GM18507 (cell line): ENCODE data around the gene LRP2BP.
"Not testable (repeated sequence)": the region's sequence is repeated elsewhere in the genome, so short reads cannot be mapped to it uniquely, and the experiment has no call there.

Source experiments
- DNase-seq: peaks from one replicate; pipeline ENCODE4 v3.0.0; 2011; ENCODE audit warnings: low read depth; ENCODE audit not compliant: insufficient read length; ENCODE audit errors: extremely low spot score
- FAIRE-seq: peaks from 2 replicates; lab custom pipeline; 2011; peaks lifted over from hg19 to GRCh38; lab: Jason Lieb, UNC

The LRP2BP gene

DNA sequence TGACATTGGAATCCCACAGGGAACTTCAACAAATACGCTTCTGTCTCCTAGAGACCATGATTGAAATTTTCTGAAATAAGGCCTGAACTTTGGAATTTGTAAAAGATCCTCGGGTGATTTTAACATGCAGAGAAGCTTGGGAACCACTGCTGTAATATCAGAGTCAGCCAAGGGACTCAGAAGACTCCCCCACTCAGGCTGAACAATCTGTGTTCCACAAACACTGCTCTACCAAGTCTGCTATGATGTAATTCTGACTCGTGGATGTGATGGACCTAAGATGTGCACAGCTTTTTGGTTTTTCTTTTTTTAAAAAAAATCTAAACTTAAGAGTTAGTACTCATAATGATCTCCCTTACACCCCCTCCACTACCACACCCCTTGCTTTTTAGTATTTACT lies 26.0 kb downstream of the LRP2BP start:
- DNase-seq (no peak), FAIRE-seq (no peak)

DNA sequence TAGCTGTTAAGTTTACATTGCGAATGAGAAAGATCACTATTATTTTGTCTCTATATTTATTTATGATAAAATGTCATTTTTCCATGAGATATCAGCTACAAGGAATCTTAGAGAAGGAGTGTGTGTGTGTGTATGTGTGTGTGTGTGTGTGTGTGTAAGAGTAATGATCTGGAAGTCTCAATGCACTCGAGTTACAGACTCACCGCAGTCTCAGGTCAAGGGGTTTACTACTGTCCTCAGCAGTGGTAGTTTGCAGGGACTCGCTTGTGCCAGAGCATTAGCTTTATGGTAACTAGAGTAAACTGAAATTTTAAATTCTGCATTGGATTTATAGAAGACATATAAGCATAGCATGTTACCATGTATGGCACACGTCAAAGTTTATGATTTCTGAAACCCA lies 30.8 kb downstream of the LRP2BP start:
- no peak for FAIRE-seq
- DNase-seq, result no peak

GRCh38 chr4:185363251-185363650 lies 32.5 kb downstream of the LRP2BP start:
- DNase-seq (no peak), FAIRE-seq (no peak)

DNA sequence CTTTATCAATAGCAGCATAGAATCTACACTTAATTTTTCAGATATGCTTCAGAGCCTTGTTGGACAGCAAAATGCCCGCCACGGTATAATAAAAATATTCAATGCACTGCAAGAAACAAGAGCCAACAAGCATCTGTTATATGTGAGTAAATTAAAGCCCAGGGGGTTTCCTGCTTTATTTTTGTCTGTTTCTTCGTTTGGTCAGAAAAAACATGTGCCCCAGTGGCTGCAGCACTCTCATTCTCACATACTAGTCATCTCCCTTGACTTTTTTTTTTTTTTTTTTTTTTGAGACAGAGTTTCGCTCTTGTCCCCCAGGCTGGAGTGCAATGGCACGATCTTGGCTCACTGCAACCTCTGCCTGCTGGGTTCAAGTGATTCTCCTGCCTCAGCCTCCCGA lies 33.2 kb downstream of the LRP2BP start:
- DNase-seq, FAIRE-seq: not testable (repeated sequence)

- no peak for FAIRE-seq
Observed at GRCh38 chr4:185361872-185362271, 33.9 kb downstream of the LRP2BP start.

DNA sequence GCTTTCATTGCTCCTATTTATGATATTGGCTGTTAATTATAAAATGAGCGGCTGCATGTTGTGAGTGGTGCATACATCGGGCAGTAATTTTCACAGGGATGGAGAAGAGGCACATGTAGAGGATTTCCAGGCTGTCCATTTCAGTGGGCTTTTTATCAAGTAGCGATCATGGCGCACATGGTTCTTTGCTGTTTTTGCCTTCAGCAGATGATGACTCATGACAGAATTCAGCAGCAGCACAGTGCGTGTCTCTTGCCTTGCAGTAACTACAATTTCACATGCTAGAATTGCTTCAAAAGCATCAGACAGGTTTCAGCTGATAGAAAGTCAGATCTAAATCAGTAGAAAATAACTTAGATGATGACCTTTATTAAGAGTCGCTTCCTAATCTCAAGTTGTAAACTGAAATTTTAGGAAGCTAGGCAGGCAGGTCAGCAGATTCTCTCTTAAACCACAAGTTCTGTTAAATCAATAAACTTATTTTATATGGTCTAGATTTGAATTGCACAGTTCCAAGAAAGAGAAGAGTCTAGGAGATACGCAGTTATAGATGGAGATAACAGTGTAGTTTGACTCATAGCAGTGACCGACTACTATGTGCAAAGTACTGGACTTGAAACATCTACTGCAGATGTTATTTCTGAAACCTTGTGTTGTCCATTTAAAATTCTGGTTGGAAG lies 35.8 kb downstream of the LRP2BP start:
- FAIRE-seq (no peak), DNase-seq (no peak)

More at GRCh38 chr4:185361872-185362271, 33.9 kb downstream of the LRP2BP start:
- DNase-seq, result no peak

DNA sequence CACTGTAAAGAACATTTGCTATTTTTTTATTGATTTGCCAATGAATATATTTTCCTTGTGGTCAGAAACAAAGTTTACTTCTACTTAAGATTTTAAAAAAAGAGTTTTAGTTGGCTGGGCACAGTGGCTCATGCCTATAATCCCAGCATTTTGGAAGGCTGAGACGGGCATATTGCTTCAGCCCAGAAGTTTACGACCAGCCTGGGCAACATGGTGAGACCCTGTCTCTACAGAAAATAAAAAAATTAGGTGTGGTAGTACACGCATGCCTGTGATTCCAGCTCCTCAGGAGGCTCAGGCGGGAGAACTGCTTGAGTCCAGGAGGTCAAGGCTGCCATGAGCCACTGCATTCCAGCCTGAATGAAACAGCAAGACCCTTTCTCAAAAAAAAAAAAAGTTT lies 36.8 kb downstream of the LRP2BP start:
- no peak for FAIRE-seq

DNA sequence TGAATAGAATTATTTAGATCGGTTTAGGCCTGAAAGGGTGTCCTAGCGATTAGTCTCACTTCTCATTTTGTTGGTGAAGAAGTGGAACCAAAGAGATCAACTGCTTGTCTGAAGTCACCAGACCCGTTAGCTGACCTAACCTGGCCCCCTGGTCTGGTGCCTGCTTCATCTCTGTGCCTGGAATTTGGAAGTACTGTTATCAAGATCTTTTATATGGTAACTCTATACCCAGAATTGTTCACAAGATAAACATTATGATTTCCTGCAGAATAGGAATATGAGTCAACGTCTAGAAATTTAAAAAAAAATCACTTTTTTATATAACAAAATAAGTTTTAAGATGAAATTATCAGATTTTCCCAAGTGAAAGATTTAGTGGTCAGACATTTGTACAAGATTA lies 37.2 kb downstream of the LRP2BP start:
- DNase-seq (no peak), FAIRE-seq (no peak)

More for the DNA sequence above, 36.8 kb downstream of the LRP2BP start:
- no peak for DNase-seq

DNA sequence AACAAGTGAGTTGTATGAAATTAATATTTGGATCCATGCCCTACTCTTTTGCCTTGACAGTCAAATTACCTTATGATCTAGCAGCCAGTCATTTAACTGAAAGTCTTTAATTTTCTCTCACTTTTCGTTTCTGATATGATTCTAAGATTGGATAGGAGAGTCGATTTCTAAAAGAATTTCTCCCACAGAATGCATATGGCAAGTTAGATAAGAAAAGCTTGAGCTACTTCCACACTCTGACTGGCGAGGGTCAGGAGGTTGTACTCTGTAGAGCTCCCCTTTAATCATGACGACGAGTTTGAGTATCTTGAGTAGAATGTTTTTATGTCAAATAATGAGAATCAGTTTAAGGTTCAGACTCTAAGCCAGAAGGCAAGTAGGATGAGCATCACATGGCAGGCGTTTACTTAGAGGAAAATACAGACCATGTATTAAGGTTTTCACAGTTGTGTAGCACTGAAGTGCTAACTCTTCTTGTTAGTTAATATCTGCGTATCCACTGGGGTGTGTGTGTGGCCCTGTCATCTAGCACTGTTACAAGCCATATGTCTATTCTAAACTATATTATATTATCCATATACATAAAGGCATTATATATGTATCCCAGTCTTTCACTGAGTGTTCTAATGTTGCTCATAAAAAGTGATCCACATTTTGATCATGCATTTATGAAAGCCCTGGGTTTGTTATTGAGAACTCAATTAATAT lies 37.8 kb downstream of the LRP2BP start:
- DNase-seq, result no peak
- no peak for FAIRE-seq

DNA sequence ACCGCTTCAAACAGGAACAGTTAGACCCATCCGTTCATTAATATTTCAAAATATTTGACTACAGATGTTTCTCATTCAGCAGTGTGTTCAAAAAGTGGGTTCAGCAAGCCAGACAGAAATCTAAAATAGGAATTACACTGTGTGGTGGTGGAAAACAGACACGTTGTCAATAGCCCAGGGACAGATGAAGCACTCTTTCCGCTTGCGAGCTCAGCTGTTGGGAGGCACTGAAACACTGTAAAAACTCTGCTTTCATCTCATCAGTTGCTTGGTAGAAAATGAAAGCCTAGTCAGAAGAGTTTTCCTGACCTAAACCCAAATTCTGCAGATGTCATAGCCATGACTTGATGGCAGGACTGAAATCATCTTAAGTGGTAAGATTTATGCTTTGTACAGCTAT lies 38.5 kb downstream of the LRP2BP start:
- FAIRE-seq (no peak), DNase-seq (no peak)

GRCh38 chr4:185352741-185353140 lies 43.0 kb downstream of the LRP2BP start:
- no peak for FAIRE-seq
- DNase-seq, result no peak

DNA sequence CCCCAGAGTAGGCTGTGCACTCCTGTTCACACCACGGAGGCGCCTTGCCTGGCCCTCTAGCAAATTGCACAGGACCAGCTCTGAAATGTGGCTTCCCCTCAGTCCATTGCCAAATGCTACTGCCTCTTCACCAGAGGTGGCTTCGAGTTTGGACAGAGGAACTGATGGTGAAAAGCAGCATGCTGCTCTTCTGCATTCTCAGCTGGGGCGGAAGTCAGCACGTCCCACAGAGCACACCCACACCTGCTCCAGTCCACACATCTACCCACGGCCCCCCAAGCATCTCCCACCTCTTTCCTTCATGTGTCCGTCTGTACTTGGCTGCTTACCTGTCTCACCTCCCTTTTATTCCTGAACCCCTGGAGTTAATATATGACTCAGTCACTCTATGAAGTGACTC lies 43.5 kb downstream of the LRP2BP start:
- DNase-seq (no peak), FAIRE-seq (no peak)

DNA sequence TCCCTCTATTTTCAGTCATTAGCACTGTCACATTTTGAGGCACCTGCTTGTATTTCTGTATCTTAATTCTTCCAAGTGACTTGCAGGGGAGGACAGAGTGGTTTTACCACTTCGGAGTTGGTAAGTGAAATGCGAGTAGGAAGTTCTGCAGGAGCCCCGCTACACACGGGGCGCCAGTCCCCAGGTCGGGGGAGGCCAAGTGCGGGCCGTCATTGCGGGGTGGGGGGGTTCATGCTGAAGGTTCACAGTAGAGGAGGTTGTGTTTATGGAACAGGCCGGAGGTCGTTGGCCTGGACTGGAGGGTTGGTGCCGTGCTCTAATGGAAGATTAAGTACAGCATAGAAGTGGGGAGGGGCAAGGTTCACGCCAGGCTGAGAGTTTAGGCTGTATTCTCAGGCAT lies 44.0 kb downstream of the LRP2BP start:
- no peak for FAIRE-seq

GRCh38 chr4:185346975-185347601 lies 48.6 kb downstream of the LRP2BP start:
- no peak for DNase-seq
- FAIRE-seq, result no peak

More for the DNA sequence above, 44.0 kb downstream of the LRP2BP start:
- DNase-seq, result no peak

DNA sequence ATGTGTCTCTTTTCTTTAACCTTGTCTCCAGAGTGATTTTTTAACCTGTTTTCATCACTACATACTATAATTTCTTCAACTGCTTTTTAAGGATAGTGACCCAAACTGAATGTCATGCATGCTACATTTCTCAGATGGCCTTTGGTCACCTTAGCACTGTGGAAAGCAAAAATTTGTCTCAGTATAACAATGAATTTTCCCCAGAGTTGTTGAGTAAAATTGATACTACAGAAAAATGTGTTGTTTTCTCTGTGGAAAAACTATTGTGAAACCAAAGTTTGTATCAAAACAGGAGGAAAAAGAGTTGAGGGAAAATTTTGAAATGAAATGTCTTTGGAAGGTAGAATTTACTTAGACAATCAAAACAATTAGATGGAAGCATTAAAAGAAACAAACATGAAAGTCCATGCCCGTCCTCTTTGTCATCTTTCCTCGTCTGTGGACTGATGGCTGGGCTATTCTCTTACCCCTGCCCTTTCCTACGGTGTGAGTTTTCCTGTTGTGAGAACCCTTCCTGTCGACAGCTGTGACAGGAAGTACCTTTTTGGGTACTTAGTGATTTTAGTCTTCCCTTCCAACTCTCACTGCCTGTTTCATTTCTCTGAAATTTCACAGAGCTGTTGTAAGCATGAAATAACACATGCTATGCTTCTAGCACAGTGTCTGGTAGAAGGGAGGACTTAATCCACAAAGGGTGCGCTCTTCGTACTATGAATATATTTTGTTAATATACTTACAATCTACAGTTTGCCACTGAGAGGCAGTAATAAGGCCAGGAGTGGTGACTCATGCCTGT lies 50.8 kb downstream of the LRP2BP start:
- DNase-seq (no peak), FAIRE-seq (peak; percentile 94)

DNA sequence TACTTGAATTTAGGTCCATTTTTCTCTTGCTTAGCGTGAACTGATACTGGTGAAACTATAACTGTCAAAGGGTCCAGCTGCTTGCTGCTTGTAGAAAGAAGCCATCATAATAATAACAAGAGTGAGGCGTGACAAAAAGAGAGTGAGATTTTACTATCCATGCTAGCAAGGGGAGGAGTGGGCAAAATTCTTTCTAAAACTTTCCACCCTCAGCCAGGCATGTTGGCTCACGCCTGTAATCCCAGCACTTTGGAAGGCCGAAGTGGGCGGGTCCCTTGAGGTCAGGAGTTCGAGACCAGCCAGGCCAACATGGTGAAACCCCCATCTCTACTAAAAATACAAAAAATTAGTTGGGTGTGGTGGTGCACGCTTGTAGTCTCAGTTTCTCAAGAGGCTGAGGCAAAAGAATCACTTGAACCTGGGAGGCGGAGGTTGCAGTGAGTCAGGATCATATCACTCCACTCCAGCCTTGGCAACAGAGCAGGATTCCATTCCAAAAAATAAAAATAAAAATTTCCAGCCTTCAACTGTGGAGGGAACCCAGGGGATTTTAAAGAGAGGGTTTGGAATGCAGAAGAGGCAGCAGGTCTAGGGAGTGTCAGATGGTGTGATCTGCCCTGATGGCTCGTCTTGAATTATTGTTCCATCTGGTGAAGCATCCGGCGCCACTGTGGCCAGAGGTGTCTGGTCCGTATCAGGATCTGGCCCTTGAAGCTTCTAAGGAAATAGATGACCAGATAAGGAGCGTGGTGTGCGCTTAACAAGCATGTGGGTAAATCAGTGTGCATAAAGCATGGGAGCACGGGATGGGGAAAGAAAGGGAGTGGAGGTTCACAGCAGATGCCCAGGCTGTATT lies 51.8 kb downstream of the LRP2BP start:
- DNase-seq (no peak), FAIRE-seq (peak; percentile 59)

DNA sequence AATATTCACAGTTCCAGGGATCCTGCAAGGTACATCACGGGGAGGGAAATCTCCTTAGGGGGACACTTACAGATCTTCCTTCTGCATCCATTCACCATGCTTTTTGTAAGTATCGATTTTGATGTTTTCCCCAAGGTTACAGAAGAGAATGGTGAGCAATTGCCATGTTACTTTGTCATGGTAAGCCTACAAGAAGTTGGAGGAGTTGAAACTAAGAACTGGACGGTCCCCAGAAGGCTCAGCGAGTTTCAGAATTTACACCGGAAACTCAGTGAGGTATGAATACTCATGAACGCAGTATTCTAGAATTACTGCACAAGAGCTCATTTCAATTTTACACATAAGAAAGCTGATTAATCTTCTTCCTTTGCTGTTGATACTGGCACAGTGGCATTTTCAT lies 53.9 kb downstream of the LRP2BP start:
- FAIRE-seq (peak; percentile 90), DNase-seq (no peak)

DNA sequence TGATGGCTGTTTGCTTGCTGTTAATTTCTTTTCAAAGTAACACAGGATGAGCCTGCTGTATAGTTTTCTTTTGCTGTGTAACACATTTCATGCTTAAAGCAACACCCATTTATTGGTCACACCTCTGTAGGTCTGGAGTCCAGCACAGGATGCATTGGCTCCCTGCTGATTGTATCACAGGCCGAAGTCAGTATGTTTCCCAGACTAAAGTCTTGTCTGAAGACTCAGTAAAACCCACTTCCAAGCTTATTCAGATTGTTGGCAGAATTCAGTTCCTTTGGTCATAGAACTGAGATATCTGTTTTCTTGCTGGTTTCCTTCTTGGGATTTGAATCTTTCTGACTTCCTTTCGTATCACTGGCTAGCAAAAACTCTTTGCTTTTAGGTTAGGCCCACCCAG lies 54.3 kb downstream of the LRP2BP start:
- FAIRE-seq (peak; percentile 62), DNase-seq (no peak)

- DNase-seq, result no peak
- peak; percentile 75 for FAIRE-seq
Observed at GRCh38 chr4:185339941-185340340, 55.8 kb downstream of the LRP2BP start.
